Activated CD4-positive, alpha-beta T cell treated with anti-CD3 and anti-CD28 coated beads for 48 hours (primary cell): ENCODE results near the gene ASIP.
A peak's percentile ranks its signal among the peaks of the same experiment; 100 is the strongest.
"Not testable (repeated sequence)": the region's sequence is repeated elsewhere in the genome, so short reads cannot be mapped to it uniquely, and the experiment has no call there.

Source experiments
- DNase-seq: peaks from one replicate; pipeline ENCODE4 v3.0.0-alpha.2; 2020

ASIP gene

GRCh38 chr20:34243377-34243776 is 2.2 kb downstream of the ASIP start:
- no peak for DNase-seq

GRCh38 chr20:34246126-34246626 is 5.0 kb downstream of the ASIP start:
- DNase-seq: no peak

DNA sequence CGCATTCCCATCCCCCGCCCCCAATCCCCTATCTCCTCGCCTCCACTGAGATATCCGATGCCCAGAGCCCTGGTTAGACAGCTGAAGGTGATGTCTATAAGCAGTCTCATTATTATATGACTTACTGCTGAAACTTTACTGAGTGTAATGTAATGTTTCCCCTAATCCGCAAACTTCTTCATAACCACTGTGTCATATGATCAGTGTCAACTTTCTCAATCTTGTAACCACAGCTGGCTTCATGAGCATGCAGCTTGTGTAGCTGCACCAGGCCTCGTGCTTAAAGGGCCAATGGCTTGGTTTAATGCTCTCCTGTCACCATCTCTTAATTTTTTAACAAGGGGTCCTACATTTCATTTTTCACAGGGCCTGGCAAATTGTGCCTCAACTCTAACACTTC is 8.1 kb downstream of the ASIP start:
- peak; percentile 28 for DNase-seq

DNA sequence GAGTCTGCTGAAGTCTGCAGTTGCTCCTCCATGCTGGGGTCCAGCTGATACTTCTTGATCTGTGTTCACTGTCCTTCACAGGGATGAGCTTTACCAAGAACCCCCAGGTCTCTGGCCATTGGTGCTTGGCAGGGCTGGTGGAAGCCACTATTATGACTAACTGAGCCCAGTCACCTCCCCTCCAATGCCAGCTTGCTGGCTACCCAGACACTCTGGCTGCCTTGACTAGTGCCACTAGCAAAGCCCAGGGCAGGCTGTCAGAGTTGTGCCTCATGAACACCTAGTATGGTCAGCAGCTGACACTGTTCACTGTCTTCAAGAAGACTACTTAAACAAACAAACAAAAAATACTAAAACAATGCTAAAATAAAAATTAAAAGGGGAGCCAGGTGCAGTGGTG is 8.8 kb downstream of the ASIP start:
- no peak for DNase-seq

- DNase-seq: no peak
Observed at GRCh38 chr20:34251619-34252018, 10.4 kb downstream of the ASIP start.

DNA sequence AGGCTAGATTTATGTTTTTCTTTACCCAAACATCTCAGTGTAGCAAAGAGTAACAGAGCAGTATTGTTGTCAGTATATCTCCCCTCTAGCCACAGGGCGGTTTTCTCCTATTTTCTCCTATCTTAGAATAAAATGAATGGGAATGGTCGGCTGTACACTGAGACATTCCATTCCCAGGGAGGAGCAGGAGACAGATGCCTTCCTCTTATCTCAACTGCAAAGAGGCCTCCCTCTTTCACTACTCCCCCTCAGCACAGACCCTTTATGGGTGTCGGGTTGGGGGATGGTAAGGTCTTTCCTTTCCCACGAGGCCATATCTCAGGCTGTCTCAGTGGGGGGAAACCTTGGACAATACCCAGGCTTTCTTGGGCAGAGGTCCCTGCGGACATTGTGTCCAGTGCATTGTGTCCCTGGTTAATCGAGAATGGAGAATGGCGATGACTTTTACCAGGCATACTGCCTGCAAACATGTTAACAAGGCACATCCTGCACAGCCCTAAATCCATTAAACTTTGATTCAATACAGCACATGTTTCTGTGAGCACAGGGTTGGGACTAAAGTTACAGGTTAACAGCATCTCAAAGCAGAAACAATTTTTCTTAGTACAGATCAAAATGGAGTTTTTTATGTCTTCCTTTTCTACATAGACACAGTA is 11.3 kb downstream of the ASIP start:
- DNase-seq: not testable (repeated sequence)

DNA sequence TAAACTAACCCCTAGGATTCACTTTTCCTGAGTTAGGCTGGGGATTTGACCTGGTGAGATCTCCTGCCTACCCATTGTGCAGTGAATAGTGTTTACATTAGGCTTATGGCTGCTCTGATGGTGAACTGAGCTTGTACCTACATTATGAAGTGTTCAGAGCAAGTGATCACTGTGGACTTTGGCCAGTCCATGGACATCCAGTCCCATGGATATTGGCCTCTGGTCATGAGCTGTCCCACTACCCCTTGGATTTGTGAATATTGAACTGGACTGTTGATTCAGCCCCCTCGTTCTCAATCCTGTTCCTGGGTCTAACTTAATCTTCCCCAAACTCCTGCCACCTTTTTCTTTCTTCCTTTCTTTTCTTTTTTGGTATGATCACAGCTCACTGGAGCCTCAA is 13.8 kb downstream of the ASIP start:
- no peak for DNase-seq

DNA sequence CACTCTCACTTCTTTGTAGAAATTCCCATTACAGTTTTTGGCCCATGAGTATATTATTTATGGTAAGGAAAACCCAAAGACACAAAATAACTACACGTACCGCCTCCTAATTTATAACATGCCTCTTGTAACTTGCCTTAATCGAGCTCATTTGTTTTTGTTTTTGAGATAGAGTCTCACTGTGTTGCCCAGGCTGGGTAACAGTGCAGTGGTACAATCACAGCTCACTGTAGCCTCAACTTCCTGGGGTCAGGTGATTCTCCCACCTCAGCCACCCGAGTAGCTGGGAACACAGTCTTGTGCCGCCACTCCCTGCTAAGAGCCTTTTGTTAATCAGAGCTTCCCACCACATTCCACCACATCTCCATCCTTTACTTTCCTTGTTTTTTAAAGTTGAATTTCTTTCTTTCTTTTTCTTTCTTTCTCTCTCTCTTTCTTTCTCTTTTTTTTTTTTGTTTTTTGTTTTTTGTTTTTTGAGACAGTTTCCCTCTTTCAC is 15.5 kb downstream of the ASIP start:
- DNase-seq: no peak

DNA sequence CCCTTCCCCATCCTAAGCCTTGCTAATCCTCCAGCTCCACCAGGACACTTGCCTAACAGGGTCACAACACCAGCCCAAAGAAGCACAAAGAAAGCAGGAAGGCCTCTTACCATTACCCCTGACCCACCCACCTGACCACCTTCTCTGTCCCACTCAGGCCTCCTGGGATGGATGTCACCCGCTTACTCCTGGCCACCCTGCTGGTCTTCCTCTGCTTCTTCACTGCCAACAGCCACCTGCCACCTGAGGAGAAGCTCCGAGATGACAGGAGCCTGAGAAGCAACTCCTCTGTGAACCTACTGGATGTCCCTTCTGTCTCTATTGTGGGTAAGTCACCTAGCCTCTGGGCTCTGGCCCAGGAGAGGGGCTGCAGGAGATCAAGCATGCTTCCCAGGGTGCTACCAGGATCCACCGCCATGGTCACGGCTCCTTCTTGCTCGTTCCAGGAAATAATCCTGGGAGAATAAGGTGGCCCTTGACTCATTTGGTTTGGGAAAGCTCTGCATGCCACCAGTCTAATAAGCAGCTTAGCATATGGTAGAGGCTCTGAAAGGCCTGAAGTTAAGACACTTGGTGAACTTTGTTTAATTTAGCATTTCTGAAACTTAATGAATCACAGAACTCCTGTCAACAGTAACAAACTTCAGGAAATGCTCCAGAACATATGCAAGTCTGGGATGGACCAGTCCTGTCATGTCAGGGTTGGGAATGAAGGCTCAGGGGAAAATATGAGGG is 19.2 kb downstream of the ASIP start:
- DNase-seq: no peak

DNA sequence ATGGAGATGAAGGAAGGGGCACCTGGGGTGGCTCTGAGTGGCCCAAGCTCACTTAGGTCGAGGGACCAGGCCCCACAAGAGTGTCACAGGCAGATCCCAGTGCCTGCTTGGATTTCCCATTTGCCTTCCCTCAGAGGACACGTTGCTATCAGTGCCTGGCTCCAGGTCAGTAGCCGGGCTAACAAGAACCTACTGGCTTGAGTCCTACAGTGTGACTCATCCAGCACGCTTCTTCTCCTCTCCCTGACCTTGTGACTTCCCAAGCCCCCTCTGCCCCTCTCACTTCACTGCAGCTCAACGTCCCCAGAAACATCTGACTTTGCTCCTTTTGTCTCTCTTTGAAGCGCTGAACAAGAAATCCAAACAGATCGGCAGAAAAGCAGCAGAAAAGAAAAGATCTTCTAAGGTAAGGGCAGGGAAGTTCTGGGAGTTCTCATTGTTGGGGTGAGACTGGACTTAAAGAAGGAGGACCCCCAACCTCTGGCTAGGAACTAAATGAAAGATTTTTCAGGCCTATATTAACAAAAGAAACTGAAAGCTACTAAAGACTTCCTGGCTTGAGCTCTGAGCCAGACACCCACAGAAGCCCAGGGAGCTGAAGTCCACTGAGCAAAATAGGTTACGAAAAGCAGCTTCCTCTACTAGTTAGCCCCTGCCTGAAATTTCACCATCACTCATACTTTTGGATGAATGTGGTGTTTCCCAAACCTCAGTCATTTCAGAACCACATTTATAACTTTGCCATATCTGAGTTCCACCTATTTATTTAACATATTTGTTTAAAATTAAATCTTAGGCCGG is 21.5 kb downstream of the ASIP start:
- no peak for DNase-seq

DNA sequence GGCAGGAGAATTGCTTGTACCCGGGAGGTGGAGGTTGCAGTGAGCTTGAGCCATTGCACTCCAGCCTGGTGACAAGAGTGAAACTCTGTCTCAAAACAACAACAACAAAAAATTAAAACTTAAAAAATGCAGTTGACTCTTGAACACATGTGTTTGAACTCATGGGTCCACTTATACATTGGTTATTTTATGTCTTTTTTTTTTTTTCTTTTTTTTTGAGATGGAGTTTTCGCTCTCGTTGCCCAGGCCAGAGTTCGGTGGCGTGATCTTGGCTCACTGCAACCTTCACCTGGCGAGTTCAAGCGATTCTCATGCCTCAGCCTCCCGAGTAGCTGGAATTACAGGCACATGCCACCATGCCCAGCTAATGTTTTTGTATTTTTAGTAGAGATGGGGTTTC is 22.2 kb downstream of the ASIP start:
- not testable (repeated sequence) for DNase-seq

- DNase-seq: no peak
Observed at GRCh38 chr20:34264141-34264540, 22.9 kb downstream of the ASIP start.

- no peak for DNase-seq
Observed at GRCh38 chr20:34268145-34268544, 26.9 kb downstream of the ASIP start.

DNA sequence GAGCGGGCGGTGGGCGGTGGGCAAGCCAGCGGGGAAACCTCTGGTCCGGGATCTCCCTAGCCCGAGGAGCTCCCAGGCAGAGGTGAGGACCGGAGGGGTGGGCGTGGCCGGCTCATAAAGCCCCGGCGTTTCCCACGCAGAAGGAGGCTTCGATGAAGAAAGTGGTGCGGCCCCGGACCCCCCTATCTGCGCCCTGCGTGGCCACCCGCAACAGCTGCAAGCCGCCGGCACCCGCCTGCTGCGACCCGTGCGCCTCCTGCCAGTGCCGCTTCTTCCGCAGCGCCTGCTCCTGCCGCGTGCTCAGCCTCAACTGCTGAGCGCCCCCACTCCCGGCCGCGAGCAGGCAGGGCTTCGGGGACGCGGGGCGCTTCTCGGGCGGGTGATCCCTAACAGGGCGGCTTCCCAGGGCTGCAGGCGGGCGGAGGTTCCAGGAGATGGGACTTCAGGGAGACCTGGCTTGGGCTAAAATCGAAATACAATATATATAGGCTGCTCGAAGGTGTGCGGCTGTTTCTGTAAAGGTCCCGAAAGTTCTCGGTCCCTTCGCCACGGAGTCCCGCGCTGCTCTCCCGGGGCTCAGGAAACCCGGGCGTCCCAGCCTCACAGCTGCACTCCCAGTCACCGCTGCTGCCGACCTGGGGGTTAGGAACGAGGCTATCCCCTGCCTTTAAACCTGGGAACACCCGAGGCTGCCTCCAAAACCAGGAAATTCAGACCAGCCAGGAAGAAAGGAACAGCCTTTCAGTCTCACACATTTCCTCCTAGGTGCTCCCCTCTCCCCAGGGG is 27.8 kb downstream of the ASIP start:
- DNase-seq: peak; percentile 25

GRCh38 chr20:34269996-34270627 is 28.9 kb downstream of the ASIP start:
- DNase-seq: no peak

- no peak for DNase-seq
Observed at GRCh38 chr20:34271956-34272355, 30.7 kb downstream of the ASIP start.

GRCh38 chr20:34274694-34275093 is 33.5 kb downstream of the ASIP start:
- DNase-seq: no peak

DNA sequence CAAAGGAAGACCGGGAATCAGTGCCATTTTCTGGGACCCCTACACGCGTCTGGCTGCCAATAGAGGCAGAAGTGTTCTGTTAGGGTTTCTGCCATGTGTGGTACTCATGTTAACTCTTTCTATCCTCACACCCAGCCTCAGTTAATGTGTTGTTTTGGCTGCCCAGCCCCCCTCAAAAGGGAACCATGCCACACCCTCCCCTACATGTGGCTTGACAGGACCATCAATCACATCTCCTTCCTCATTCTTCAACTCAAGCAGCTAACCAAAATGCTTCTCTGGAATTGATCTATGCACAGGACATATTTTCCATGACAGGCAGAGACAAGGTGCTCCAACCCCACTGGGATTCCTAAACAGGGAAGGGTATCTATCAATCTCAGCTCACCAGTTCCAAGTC is 40.0 kb downstream of the ASIP start:
- no peak for DNase-seq

DNA sequence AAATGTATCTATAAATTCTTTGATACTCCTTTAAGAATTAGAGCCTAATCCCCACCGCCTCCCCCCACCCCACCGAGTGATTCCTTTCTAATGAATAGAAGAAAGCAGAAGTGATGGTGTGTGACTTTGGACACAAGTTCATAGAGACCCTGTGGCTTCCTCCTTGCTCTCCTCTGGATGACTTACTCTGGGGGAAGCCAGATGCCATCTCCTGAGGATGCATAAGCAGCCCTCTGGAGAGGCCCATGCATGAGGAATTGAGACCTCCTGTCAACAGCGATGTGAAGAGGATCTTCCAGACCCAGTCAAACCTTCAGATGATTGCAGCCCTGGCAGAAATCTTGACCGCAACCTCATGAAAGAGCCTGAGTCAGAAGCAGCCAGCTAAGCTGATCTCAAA is 40.8 kb downstream of the ASIP start:
- DNase-seq: no peak

GRCh38 chr20:34283844-34284243 is 42.6 kb downstream of the ASIP start:
- DNase-seq: no peak

- no peak for DNase-seq
Observed at GRCh38 chr20:34285450-34285849, 44.2 kb downstream of the ASIP start.

DNA sequence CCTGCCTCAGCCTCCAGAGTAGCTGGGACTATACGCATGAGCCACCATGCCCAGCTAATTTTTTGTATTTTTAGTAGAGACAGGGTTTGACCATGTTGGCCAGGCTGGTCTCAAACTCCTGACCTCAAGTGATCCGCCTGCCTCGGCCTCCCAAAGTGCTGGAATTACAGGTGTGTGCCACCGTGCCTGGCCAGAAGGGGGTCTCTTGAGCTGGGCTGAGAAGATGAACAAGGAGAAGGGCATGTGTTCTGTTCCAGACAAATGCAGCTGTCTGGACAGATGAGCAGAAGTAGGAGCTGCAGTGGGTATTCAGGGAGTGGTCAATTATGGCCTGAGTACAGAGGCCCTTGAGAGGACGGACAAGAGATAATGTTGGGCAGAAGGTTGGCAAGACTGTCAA is 46.3 kb downstream of the ASIP start:
- DNase-seq: not testable (repeated sequence)
